Measurements from ENCODE around the gene GTF3C2. TPM values are rescaled to one million over a fixed set of nuclear protein-coding genes. Genes with fewer than 3 reads are reported as not detected.

GTF3C2 gene
- total and polyA plus RNA-seq, 2 of the 13 experiments (the other 11 are each of a cell fraction or from before 2014, with no cell fraction given): 77.5 to 130 TPM

DNA sequence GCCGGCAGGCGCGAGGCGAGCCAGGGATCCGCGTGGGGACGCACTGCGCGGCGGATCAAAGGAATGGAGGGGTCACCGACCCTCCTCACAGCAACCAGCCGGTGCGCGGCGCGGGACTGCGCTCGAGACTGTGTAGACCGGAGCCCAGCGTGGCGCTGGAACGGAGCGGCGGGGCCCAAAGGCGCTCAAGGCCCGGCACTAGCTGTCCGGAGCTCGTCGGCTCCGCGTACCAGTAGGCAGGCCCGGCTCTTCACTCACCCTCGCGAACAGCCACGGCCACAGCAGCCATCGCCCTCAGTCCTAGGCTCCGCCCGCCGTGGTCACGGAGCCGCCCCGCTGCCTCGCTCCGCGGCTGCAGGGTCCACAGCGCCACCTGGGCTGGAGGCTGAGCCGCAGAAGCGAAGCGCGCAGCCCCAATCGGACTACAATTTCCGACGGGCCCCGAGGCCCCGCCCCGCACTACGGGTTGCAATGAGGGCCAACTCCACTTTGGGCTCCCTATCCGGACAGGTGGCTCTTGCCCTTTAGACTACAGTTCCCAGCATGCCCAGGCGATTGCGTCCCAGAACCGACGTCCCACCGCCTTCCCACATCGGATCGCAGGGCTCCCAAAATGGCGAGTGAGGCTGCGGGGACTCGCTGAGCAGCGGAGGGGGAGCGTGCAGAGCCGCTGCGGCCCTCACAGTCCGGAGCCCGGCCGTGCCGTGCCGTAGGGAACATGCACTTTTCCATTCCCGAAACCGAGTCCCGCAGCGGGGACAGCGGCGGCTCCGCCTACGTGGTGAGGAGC is 13.7 kb upstream of the GTF3C2 start, which contains the start of the genes EIF2B4 and SNX17 (continued):
- TF ChIP-seq IRX3 (CRISPR knock-in tag; IDR thresholded peaks at IDR 0.05; ENCODE audit: borderline replicate concordance, low read depth) (no peak; the same call in 1 of the 2 replicates), PAWR (CRISPR knock-in tag; IDR thresholded peaks at IDR 0.05; ENCODE audit: borderline replicate concordance) (no peak), ETV5 (CRISPR knock-in tag; IDR thresholded peaks at IDR 0.05; ENCODE audit: borderline replicate concordance) (peak; percentile 77), ZNF232 (CRISPR knock-in tag; IDR thresholded peaks at IDR 0.05; ENCODE audit: borderline replicate concordance) (peak; percentile 60), ZNF382 (CRISPR knock-in tag; IDR thresholded peaks at IDR 0.05; ENCODE audit: borderline replicate concordance) (no peak), ZNF24 (IDR thresholded peaks at IDR 0.05) (no peak), MEIS1 (CRISPR knock-in tag; IDR thresholded peaks at IDR 0.05; ENCODE audit: borderline replicate concordance) (peak; percentile 97; the same call in 1 of the 2 replicates), ZFP36L1 (CRISPR knock-in tag; IDR thresholded peaks at IDR 0.05) (no peak), THYN1 (CRISPR knock-in tag; IDR thresholded peaks at IDR 0.05; ENCODE audit: borderline replicate concordance, low read depth) (no peak), KDM5B (CRISPR knock-in tag; IDR thresholded peaks at IDR 0.05; ENCODE audit: borderline replicate concordance) (peak; percentile 95; the same call in 1 of the 2 replicates), DNMT3B (CRISPR knock-in tag; conservative IDR thresholded peaks at IDR 0.05) (peak; percentile 82; the same call in 1 of the 2 replicates), FOSL2 (CRISPR knock-in tag; IDR thresholded peaks at IDR 0.05) (peak; percentile 81; the same call in 1 of the 2 replicates), MED13 (CRISPR knock-in tag; IDR thresholded peaks at IDR 0.05) (peak; percentile 81; the same call in 1 of the 2 replicates), ZFP82 (CRISPR knock-in tag; IDR thresholded peaks at IDR 0.05; ENCODE audit: borderline replicate concordance) (peak; percentile 30), GATA4 (IDR thresholded peaks at IDR 0.05; ENCODE audit: borderline replicate concordance, low read depth) (no peak), ZNF256 (CRISPR knock-in tag; conservative IDR thresholded peaks at IDR 0.05) (peak; percentile 91; the same call in 1 of the 2 replicates), EED (CRISPR knock-in tag; IDR thresholded peaks at IDR 0.05) (peak; percentile 8; the same call in 1 of the 2 replicates), FOXJ3 (CRISPR knock-in tag; IDR thresholded peaks at IDR 0.05; ENCODE audit: borderline replicate concordance) (peak; percentile 89; the same call in 1 of the 2 replicates), NFIC (IDR thresholded peaks at IDR 0.05; ENCODE audit: low read length) (no peak), PAF1 (CRISPR knock-in tag; IDR thresholded peaks at IDR 0.05) (no peak), SATB2 (CRISPR knock-in tag; IDR thresholded peaks at IDR 0.05) (peak; percentile 23; the same call in 1 of the 2 replicates)
- TF ChIP-seq, protein P1, sequence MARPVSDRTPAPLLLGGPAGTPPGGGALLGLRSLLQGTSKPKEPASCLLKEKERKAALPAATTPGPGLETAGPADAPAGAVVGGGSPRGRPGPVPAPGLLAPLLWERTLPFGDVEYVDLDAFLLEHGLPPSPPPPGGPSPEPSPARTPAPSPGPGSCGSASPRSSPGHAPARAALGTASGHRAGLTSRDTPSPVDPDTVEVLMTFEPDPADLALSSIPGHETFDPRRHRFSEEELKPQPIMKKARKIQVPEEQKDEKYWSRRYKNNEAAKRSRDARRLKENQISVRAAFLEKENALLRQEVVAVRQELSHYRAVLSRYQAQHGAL (CRISPR knock-in tag; IDR thresholded peaks at IDR 0.05; ENCODE audit: not compliant biosample characterization): peak; percentile 43
- TF ChIP-seq, protein P2, sequence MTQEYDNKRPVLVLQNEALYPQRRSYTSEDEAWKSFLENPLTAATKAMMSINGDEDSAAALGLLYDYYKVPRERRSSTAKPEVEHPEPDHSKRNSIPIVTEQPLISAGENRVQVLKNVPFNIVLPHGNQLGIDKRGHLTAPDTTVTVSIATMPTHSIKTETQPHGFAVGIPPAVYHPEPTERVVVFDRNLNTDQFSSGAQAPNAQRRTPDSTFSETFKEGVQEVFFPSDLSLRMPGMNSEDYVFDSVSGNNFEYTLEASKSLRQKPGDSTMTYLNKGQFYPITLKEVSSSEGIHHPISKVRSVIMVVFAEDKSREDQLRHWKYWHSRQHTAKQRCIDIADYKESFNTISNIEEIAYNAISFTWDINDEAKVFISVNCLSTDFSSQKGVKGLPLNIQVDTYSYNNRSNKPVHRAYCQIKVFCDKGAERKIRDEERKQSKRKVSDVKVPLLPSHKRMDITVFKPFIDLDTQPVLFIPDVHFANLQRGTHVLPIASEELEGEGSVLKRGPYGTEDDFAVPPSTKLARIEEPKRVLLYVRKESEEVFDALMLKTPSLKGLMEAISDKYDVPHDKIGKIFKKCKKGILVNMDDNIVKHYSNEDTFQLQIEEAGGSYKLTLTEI (CRISPR knock-in tag; conservative IDR thresholded peaks at IDR 0.05): no peak
- TF ChIP-seq, protein P3, sequence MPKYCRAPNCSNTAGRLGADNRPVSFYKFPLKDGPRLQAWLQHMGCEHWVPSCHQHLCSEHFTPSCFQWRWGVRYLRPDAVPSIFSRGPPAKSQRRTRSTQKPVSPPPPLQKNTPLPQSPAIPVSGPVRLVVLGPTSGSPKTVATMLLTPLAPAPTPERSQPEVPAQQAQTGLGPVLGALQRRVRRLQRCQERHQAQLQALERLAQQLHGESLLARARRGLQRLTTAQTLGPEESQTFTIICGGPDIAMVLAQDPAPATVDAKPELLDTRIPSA (CRISPR knock-in tag; IDR thresholded peaks at IDR 0.05; ENCODE audit: borderline replicate concordance): peak; percentile 83; the same call in 1 of the 2 replicates
- TF ChIP-seq, protein P4, sequence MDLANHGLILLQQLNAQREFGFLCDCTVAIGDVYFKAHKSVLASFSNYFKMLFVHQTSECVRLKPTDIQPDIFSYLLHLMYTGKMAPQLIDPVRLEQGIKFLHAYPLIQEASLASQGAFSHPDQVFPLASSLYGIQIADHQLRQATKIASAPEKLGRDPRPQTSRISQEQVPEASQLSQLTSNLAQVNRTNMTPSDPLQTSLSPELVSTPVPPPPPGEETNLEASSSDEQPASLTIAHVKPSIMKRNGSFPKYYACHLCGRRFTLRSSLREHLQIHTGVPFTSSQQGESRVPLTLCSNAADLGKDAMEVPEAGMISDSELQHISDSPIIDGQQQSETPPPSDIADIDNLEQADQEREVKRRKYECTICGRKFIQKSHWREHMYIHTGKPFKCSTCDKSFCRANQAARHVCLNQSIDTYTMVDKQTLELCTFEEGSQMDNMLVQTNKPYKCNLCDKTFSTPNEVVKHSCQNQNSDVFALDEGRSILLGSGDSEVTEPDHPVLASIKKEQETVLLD (CRISPR knock-in tag; IDR thresholded peaks at IDR 0.05; ENCODE audit: low read depth): peak; percentile 52
